Activated CD4-positive, alpha-beta T cell treated with anti-CD3 and anti-CD28 coated beads, Interleukin-2, amount 50 U/mL, for 1 hour (primary cell): Measurements from ENCODE around the gene TDRD12.
"Not testable (repeated sequence)": the region's sequence is repeated elsewhere in the genome, so short reads cannot be mapped to it uniquely, and the experiment has no call there.

Experiments
- DNase-seq: peaks from one replicate; pipeline ENCODE4 v3.0.0-alpha.2; 2020

The TDRD12 gene

GRCh38 chr19:32842061-32842460, 122.5 kb downstream of the TDRD12 start:
- no peak for DNase-seq

DNA sequence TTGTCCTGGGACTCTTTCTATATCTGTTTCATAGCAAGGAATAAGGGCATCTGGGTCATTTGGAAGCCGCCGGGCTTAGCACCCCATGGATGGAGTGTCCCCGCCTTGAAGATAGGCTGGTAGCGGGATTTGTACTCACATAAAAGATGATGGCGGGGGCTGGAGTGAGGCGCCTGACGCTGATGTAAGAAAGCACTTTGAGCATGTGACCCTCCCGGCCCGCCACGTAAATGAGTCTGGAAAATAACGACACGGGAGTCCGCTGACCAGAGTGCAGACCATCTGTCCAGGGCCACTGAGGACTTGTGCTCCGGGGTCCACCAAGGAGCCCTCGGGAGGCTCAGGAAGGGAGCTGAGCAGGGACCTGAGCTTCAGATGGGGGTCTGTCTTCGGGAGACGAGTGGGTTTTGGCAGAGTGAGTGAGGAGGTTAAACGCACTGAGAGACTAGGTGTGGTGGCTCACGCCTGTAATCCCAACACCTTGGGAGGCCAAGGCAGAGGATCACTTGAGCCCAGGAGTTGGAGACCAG, 124.2 kb downstream of the TDRD12 start:
- DNase-seq: no peak

- DNase-seq: not testable (repeated sequence)
Measured at GRCh38 chr19:32848035-32848434, 128.5 kb downstream of the TDRD12 start.

DNA sequence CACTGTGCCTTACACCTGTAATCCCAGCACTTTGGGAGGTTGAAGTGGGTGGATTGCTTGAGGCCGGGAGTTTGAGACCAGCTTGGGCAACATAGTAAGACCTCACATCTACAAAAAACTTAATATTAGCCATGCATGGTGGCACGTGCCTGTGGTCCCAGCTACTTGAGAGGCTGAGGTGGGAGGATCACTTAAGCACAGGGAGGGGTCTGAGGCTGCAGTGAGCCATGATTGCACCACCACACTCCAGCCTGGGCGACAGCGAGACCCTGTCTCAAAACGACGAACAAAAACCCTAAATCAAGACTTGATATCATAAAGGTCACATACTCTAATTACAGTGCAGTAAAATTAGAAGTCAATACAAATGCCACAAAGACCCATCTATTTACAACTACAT, 132.6 kb downstream of the TDRD12 start:
- DNase-seq: no peak

- DNase-seq: not testable (repeated sequence)
Measured at GRCh38 chr19:32856818-32857217, 137.3 kb downstream of the TDRD12 start.

- DNase-seq: no peak
Measured at GRCh38 chr19:32857584-32857983, 138.0 kb downstream of the TDRD12 start.

- no peak for DNase-seq
Measured at GRCh38 chr19:32858155-32858554, 138.6 kb downstream of the TDRD12 start.

- DNase-seq: no peak
Measured at GRCh38 chr19:32858559-32858958, 139.0 kb downstream of the TDRD12 start.

DNA sequence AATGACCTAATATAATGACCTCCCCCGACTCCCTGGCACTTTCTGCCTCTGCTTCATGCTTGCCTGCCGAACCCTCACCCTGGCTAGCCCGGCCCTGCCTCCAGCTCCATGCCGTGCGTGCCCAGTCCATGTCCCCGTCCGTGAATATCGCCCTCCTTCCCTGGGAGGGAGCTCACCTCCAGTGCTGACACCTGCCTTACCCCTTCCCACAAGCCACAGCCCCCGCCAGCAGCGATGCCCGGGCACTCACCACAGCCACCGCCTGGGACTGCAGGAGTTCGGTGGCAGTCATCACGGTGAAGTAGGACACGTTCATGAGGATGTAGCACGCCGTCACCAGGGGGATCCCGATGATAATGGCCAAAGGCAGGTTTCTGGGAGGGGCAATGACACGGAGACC, 140.0 kb downstream of the TDRD12 start:
- DNase-seq: no peak

- no peak for DNase-seq
Measured at GRCh38 chr19:32861596-32861995, 142.0 kb downstream of the TDRD12 start.

DNA sequence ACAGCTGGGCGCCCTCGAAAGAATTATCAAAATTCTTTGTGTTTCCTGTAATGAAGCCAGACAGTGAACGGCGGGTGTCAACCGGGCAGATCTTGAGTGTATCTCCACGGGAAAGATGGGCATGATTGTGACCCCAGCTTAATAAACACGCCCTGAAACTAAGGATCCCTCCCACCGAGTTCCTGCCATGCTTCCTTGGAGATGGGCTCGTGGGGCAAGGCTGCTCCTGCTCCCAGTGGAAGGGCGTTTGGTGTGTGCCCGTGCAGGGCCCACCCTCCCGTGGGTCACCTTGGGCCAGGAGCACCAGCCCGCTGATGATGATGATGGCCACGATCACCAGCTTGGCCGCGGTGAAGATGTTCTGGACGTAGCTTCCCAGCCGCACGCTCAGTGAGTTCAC, 142.6 kb downstream of the TDRD12 start:
- no peak for DNase-seq

- no peak for DNase-seq
Measured at GRCh38 chr19:32862741-32863140, 143.2 kb downstream of the TDRD12 start.

DNA sequence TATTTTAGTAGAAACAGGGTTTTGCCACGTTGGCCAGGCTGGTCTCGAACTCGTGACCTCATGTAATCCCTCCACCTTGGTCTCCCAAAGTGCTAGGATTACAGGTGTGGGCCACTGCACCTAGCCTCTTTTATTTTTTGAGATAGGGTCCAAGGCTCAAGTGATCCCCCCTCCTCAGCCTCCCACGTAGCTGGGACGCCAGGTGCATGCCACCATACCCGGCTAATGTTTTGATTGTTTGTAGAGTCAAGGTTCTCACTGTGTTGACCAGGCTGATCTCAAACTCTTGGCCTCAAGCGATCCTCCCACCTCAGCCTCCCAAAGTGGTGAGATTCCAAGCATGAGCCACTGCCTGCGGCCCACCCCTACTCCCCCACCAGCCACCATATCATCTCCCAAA, 143.7 kb downstream of the TDRD12 start:
- DNase-seq: no peak

- no peak for DNase-seq
Measured at GRCh38 chr19:32863841-32864240, 144.3 kb downstream of the TDRD12 start.

DNA sequence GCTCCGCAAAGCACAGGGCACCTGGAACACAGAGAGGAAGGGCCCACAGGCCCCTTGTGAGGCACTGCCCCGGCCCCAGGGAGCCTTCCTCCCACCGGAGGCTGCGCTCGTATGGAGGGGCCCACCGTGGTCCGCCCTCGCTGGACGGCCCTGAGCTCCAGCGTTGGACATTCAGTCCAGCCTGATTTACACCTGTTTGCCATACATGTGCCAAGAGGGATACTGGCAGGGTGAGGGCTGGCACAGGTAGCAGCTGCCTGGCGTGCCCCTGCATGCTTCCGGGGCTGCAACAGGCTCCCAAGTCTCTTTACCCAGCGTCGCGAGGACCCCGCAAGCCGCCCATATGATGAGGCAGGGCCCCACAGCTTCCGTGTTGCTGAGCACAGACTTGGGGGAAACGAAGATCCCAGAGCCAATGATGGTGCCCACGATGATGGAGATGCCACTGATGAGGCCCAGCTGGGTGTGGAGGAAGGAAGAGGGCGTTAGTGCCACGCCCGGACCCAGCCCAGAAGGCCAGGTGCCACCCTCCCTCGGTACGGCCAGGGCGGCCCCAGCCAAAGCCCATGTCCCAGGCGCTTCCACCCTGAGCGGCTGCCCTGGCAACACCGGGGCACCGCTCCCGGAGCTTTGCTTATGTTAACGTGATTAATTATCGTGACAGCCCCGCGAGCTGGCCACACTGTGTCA, 144.9 kb downstream of the TDRD12 start:
- DNase-seq: no peak

GRCh38 chr19:32865326-32865725, 145.8 kb downstream of the TDRD12 start:
- DNase-seq: no peak

DNA sequence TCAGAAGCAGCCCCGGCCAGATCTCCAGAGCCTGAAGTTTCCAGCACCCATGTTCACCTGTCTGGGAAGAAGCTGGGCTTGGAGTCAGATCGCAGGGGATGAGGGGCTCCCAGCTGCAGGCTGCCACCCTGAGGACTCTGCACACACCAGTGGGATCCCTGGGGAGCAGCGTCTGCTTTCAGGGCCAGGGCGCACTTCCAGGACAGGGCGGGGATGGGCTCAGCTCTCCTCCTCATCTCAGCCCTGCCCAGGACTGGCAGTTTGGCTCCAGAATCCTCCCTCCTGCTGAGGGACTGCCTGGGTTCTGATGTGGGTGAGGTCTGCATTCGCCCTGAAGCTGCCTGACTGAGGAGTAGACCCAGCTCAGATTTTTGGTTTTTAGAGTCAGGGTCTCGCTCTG, 146.5 kb downstream of the TDRD12 start:
- DNase-seq: no peak

- DNase-seq: no peak
Measured at GRCh38 chr19:32866564-32867265, 147.1 kb downstream of the TDRD12 start.

GRCh38 chr19:32867436-32867835, 147.9 kb downstream of the TDRD12 start:
- not testable (repeated sequence) for DNase-seq

- DNase-seq: no peak
Measured at GRCh38 chr19:32868206-32868950, 148.8 kb downstream of the TDRD12 start.

GRCh38 chr19:32869369-32869965, 149.9 kb downstream of the TDRD12 start, which contains the start of gene SLC7A9:
TSS of gene SLC7A9 (minus strand) at chr19:32869767. CDS start at chr19:32868534, 1,233 bp downstream.
- DNase-seq: no peak

- no peak for DNase-seq
Measured at GRCh38 chr19:32869966-32870573, 150.5 kb downstream of the TDRD12 start.
